NB4 (cell line): ENCODE results near the gene TRIM31.

Source experiments
- POLR2A ChIP-seq: IDR thresholded peaks from 2 replicates; pipeline ENCODE4 v1.6.1; 2011; ENCODE audit warnings: mild to moderate bottlenecking; ENCODE audit not compliant: insufficient read length; ENCODE audit errors: extremely low read depth
- TF ChIP-seq, protein P1 (sequence below): IDR thresholded peaks from one replicate; pipeline ENCODE4 v1.5.1; 2012; ENCODE audit warnings: low read depth, low read length
- TF ChIP-seq, protein P2 (sequence below): IDR thresholded peaks from 2 replicates; pipeline ENCODE4 v1.6.1; 2011; ENCODE audit warnings: low read depth, low read length

DNA sequence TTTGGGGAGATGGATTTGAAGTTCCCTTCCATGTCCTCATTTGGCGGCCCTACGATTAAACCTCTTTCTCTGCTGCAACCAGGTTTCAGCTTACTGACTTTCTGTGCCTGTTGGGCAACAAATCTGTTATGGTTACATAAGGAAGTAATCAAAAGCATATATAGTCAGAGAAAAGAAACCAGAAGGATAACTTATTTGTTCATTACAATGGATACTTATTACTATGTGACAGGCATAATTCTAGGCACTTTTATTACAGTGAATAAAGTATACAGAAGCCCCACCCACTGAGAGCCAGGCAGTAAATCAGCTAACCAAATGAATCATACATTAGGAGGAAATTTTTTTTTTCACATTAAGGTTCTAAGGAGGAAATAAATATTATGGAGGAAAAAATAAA is 9.6 kb upstream of the TRIM31 start:
- TF ChIP-seq, protein P1, sequence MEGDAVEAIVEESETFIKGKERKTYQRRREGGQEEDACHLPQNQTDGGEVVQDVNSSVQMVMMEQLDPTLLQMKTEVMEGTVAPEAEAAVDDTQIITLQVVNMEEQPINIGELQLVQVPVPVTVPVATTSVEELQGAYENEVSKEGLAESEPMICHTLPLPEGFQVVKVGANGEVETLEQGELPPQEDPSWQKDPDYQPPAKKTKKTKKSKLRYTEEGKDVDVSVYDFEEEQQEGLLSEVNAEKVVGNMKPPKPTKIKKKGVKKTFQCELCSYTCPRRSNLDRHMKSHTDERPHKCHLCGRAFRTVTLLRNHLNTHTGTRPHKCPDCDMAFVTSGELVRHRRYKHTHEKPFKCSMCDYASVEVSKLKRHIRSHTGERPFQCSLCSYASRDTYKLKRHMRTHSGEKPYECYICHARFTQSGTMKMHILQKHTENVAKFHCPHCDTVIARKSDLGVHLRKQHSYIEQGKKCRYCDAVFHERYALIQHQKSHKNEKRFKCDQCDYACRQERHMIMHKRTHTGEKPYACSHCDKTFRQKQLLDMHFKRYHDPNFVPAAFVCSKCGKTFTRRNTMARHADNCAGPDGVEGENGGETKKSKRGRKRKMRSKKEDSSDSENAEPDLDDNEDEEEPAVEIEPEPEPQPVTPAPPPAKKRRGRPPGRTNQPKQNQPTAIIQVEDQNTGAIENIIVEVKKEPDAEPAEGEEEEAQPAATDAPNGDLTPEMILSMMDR: no peak
- no peak for TF ChIP-seq POLR2A
- TF ChIP-seq, protein P2, sequence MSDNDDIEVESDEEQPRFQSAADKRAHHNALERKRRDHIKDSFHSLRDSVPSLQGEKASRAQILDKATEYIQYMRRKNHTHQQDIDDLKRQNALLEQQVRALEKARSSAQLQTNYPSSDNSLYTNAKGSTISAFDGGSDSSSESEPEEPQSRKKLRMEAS: no peak
